MM.1S (cell line): ENCODE results near the gene USPL1.

Experiments
- CTCF ChIP-seq: fragments of 300-600 bp; sonication (generic); IDR thresholded peaks from 2 replicates; pipeline ENCODE4 v1.5.1; 2016; ENCODE audit warnings: antibody characterized with exemption, low read length, mixed read lengths
- EZH2 ChIP-seq: fragments of 300-600 bp; sonication (generic); optimal IDR thresholded peaks from 2 replicates; pipeline ENCODE3; 2017; ENCODE audit warnings: low read depth, mild to moderate bottlenecking, antibody characterized with exemption, low read length, mixed read lengths
- EZH2phosphoT487 ChIP-seq: fragments of 300-600 bp; sonication (generic); IDR thresholded peaks from 2 replicates; pipeline ENCODE4 v1.6.1; 2018; ENCODE audit warnings: antibody characterized with exemption, low read length

GRCh38 chr13:30704596-30704995 is 86.9 kb downstream of the USPL1 start:
- no peak for TF ChIP-seq CTCF
- no peak for TF ChIP-seq EZH2phosphoT487
- no peak for TF ChIP-seq EZH2
